Measurements from ENCODE around the gene FXYD7.
A peak's percentile ranks its signal among the peaks of the same experiment; 100 is the strongest.

The FXYD7 gene

DNA sequence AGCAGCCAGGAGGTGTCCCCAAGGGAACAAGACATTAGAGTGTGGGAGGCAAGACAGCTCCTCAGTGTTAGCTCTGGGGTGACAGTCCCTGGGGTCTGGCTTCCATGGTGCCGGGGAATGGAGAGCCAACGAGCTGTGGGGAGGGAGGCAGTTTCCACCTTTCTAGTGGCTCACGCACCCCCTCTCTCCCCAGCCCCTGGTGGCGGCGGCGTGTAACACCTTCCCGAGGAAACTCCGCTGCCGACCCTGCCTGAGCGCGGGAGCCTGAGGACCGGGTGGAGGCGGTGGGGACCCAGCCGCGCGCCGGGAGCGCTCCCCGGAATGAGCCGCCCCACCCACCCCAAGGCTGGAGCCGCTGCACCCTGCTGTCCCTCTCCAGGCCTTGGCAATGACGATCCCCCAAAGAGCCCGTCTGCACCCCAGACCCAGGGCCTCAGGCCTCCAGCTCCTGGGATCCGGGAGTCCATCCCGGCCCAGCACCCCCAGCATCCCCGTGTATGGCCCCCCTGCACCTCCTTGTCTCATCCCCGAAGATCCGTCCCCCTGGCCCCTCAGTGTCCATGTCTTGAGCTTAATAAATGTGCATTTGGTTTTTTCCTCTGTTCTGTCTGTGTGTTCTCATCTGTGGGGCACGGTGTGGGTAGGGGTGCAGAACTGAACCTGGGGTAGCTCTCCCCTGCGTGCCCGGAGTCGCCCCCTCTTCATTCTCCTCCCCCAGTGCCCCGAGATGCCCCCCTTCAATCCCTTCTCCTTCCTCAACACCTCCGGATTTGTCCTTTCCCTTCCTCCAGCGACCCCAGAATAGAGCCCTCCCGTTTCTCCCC, 10.9 kb downstream of the FXYD7 start:
- H3K36me3 ChIP-seq, result peaks cover 24 to 32% (median 28%) of the 10 kb centered on the region in 11 experiments
- TF ChIP-seq Cebpa-rat (IDR thresholded peaks at IDR 0.05), result no peak
- peaks cover 40 to 71% (median 65%) of the 10 kb centered on the region in 10 experiments for H3K4me1 ChIP-seq
- peak overlapping the region; percentile 92 to 99 (median 98) for H3K4me2 ChIP-seq
- peaks cover 23 to 40% (median 37%) of the 10 kb centered on the region in 11 experiments; a peak in 21 of 22 replicates for H4K20me1 ChIP-seq
- no peaks in the 10 kb centered on the region for H3K9me3 ChIP-seq (replicated peaks in 1 of 11)
- peak overlapping the region; percentile 7 to 96 (median 92); a peak in 20 of 22 replicates for H3K27ac ChIP-seq
- H3K9ac ChIP-seq, result peak overlapping the region; percentile 77 to 96 (median 92)
- H3K4me3 ChIP-seq, result peak overlapping the region; percentile 68 to 99 (median 94)
- no peaks in the 10 kb centered on the region for H3K27me3 ChIP-seq

DNA sequence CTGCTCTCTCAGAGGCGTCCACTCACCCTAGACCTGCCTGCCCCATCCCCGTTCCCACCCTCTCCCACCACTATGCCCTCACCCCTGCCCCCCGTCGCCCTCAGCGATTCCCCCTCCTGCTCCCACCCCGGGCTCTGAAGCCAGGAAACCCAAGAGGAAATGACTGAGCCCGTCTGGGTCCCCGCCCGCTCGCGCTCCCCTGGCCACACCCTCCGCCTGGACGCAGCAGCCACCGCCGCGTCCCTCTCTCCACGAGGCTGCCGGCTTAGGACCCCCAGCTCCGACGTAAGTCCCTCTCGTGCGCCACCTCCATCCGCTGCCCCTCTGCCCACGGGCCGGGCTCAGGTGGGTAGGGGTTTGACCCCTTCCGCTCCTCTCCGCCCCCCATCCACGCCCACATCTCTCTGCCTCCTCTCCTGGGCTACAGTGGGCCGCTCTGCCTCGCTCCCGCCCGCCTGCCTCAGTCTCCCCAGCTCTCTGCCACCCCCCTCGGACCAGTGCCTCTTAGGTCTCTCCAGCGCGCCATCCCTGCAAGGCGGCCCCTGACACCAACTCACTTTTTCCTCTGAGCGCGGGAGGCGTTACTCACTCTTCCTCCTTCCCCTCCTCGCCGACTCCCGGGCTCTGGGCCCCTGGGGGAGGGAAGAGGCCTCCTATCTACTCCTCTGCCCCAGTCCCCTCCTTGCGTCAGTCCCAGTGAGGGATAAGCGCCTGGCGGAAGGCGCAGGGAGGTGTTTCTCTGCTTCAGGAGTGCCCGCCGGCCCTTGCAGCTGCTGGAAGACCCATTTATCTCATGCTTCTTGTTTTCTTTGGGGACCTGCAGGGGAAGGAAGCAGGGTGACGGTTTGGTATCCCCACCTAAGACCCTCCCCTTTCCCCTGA, 11.7 kb downstream of the FXYD7 start, which contains the start of gene FXYD5:
TSS of gene FXYD5 (plus strand) at position 211 of the 882 bp plus-strand sequence. CDS start 816 bp downstream, outside the sequence.
- Histone ChIP-seq H3K9me3 (replicated peaks in 1 of 11) (no peaks in the 10 kb centered on the region), H4K20me1 (peaks cover 23 to 49% (median 46%) of the 10 kb centered on the region in 11 experiments; a peak in 21 of 22 replicates), H3K27ac (peak within 1 kb of the TSS; percentile 7 to 96 (median 92); a peak in 21 of 22 replicates), H3K4me3 (peak within 1 kb of the TSS; percentile 68 to 99 (median 94)), H3K36me3 (peaks cover 33 to 41% (median 36%) of the 10 kb centered on the region in 11 experiments), H3K4me2 (peak within 1 kb of the TSS; percentile 92 to 99 (median 98)), H3K9ac (peak within 1 kb of the TSS; percentile 77 to 96 (median 92)), H3K4me1 (peaks cover 40 to 79% (median 73%) of the 10 kb centered on the region in 10 experiments), H3K27me3 (no peaks in the 10 kb centered on the region)
- no peak for TF ChIP-seq Cebpa-rat (IDR thresholded peaks at IDR 0.05)

DNA sequence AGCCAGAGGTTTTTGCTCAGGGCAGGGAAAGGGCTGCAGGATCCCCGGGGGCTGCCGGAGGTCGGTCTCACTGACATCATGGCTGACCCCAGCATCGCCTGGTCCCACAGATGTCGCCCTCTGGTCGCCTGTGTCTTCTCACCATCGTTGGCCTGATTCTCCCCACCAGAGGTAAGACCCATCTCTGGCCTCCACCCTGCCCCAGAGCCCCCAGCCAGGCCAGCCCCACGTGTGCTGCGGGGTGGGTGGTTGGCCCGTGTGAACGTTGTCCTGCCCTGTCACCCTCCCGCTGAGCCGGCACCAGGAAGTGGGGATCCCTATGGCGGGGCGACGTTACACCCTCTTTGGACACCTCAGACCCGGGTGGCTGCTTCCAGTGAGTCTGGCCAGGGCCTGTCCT, 12.4 kb downstream of the FXYD7 start:
- H3K36me3 ChIP-seq, result peaks cover 36 to 47% (median 43%) of the 10 kb centered on the region in 11 experiments
- H3K4me3 ChIP-seq, result peak overlapping the region; percentile 68 to 99 (median 94)
- peak overlapping the region; percentile 77 to 96 (median 92) for H3K9ac ChIP-seq
- H4K20me1 ChIP-seq, result peaks cover 29 to 55% (median 48%) of the 10 kb centered on the region in 11 experiments; a peak in 21 of 22 replicates
- peaks cover 40 to 86% (median 78%) of the 10 kb centered on the region in 10 experiments for H3K4me1 ChIP-seq
- peak overlapping the region; percentile 92 to 99 (median 98) for H3K4me2 ChIP-seq
- H3K9me3 ChIP-seq (replicated peaks in 1 of 11), result peaks cover 0 to 3% (median 0%) of the 10 kb centered on the region in 11 experiments; a peak in 4 of 22 replicates
- H3K27ac ChIP-seq, result peak overlapping the region; percentile 7 to 96 (median 92); a peak in 21 of 22 replicates
- H3K27me3 ChIP-seq, result no peaks in the 10 kb centered on the region
- TF ChIP-seq Cebpa-rat (IDR thresholded peaks at IDR 0.05), result no peak

DNA sequence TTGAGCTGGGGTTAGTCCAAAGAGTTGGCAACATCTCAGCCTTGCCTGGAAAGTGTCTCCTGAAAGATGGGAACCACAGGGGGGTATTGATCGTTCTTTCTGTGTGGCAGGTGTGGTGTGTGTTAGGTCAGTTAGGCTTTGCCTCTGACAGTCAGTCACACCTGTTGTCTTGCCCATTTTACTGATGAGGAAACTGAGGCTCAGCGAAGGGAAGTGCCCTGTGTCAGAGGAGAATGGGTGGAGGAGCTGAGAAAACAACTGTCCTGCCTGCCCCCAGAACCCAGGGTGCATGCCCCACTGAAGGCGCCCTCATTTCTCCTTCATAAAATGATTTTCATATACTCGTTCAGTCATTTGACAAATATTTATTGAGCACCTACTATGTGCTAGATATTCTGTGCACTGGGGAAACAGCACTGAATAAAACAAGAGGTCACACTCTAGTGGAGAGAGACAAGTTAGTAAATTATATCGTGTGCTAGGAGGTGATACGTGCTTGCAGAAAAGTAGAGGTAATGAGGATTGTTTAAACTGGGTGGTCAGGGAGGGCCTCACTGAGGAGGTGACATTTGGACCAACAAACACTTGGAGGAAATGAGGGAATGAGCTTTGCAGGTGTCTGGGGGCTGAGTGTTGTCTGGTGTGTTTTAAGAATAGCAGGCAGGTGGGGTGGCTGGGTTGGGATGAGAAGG, 13.1 kb downstream of the FXYD7 start:
- peaks cover 39 to 54% (median 49%) of the 10 kb centered on the region in 11 experiments for H3K36me3 ChIP-seq
- peak overlapping the region; percentile 77 to 96 (median 92) for H3K9ac ChIP-seq

DNA sequence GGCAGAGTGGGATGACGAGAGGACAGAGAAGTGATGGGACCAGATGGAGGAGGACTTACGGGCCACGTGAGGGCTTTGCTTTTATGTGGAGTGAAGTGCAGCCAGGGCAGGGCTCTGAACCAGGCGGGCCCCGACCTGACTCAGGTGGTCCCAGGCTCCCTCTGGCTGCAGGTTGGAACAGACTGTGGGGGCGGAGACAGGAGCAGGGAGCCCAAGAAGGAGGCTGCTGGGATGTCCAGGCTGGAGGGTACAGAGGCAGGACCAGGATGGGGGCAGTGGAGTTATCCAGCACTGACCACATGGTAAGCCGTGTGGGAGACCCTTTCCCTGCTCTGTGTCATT, 13.6 kb downstream of the FXYD7 start:
- Histone ChIP-seq H3K4me3 (peak overlapping the region in 9 of 10 experiments; percentile 68 to 99 (median 95); a peak in 14 of 20 replicates), H4K20me1 (peaks cover 32 to 58% (median 49%) of the 10 kb centered on the region in 11 experiments; a peak in 21 of 22 replicates), H3K27me3 (no peaks in the 10 kb centered on the region), H3K4me2 (peak overlapping the region; percentile 92 to 99 (median 98)), H3K27ac (0 out of 22 replicates have a peak overlapping the region, but pooled peaks of 1 of the 11 experiments have one; percentile 11), H3K9ac (peak overlapping the region; percentile 6 to 96 (median 90); a peak in 12 of 22 replicates), H3K4me1 (peaks cover 40 to 90% (median 82%) of the 10 kb centered on the region in 10 experiments), H3K36me3 (peaks cover 44 to 59% (median 54%) of the 10 kb centered on the region in 11 experiments), H3K9me3 (replicated peaks in 1 of 11) (peaks cover 0 to 15% (median 8%) of the 10 kb centered on the region in 11 experiments; a peak in 18 of 22 replicates)
- TF ChIP-seq Cebpa-rat (IDR thresholded peaks at IDR 0.05), result no peak

More for the DNA sequence above, 13.1 kb downstream of the FXYD7 start:
- peaks cover 32 to 58% (median 48%) of the 10 kb centered on the region in 11 experiments; a peak in 21 of 22 replicates for H4K20me1 ChIP-seq
- peak overlapping the region; percentile 68 to 99 (median 94) for H3K4me3 ChIP-seq
- TF ChIP-seq Cebpa-rat (IDR thresholded peaks at IDR 0.05), result no peak
- H3K27ac ChIP-seq, result peak overlapping the region in 9 of 11 experiments; percentile 82 to 96 (median 92); a peak in 15 of 22 replicates
- H3K27me3 ChIP-seq, result no peaks in the 10 kb centered on the region
- peaks cover 0 to 9% (median 3%) of the 10 kb centered on the region in 11 experiments; a peak in 16 of 22 replicates for H3K9me3 ChIP-seq (replicated peaks in 1 of 11)
- peak overlapping the region; percentile 92 to 99 (median 98) for H3K4me2 ChIP-seq
- H3K4me1 ChIP-seq, result peaks cover 40 to 90% (median 83%) of the 10 kb centered on the region in 10 experiments

DNA sequence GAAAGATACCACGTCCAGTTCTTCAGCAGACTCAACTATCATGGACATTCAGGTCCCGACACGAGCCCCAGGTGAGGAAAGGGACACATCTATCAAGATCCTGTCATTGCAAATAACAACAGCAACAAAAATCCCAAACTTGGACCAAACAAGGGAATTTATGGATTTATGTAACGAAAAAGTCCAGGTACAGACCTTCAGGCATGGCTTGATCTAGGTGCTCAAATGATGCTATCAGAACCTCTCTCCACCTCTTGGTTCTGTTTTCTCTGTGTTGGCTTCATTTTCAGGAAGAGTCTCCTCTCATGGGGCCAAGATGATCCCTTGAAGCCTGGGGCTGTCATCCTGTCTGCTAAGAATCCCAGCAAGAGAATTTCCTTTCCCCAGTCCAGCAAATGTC, 14.4 kb downstream of the FXYD7 start:
- no peak for TF ChIP-seq Cebpa-rat (IDR thresholded peaks at IDR 0.05)
- peaks cover 7 to 22% (median 16%) of the 10 kb centered on the region in 11 experiments; a peak in 21 of 22 replicates for H3K9me3 ChIP-seq (replicated peaks in 1 of 11)
- no peak overlapping the region for H3K27ac ChIP-seq
- H3K4me2 ChIP-seq, result peak overlapping the region in 10 of 11 experiments; percentile 31 to 99 (median 97); a peak in 19 of 22 replicates
- peaks cover 36 to 86% (median 75%) of the 10 kb centered on the region in 10 experiments for H3K4me1 ChIP-seq
- no peaks in the 10 kb centered on the region for H3K27me3 ChIP-seq
- H3K4me3 ChIP-seq, result no peak overlapping the region
- peaks cover 32 to 58% (median 50%) of the 10 kb centered on the region in 11 experiments; a peak in 21 of 22 replicates for H4K20me1 ChIP-seq
- H3K9ac ChIP-seq, result peak overlapping the region in 2 of 11 experiments; percentile 2 to 94; a peak in 1 of 22 replicates
- peaks cover 52 to 67% (median 62%) of the 10 kb centered on the region in 11 experiments for H3K36me3 ChIP-seq

DNA sequence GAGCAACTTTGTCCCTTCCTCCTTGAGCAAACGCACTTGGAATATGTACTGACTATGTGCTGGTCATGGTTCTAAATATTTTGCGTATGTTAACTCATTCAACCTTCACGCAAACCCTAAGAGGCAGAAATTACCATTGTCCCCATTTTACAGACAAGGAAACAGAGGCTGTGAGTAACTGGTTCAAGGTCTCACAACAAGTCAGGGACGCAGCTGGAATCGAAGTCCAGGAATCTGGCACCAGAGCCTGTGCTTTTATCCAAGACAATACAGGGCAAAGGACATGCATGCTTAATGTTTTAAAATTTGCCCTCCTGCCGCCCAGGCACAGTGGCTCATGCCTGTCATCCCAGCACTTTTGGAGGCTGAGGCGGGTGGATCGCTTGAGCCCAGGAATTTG, 16.6 kb downstream of the FXYD7 start:
- peak overlapping the region in 1 of 10 experiments; percentile 25; a peak in 1 of 20 replicates for H3K4me3 ChIP-seq
- TF ChIP-seq Cebpa-rat (IDR thresholded peaks at IDR 0.05), result no peak
- peaks cover 29 to 44% (median 38%) of the 10 kb centered on the region in 11 experiments for H3K9me3 ChIP-seq (replicated peaks in 1 of 11)
- H4K20me1 ChIP-seq, result peaks cover 32 to 68% (median 50%) of the 10 kb centered on the region in 11 experiments; a peak in 21 of 22 replicates
- 0 out of 22 replicates have a peak overlapping the region, but pooled peaks of 2 of the 11 experiments have one; percentile 45 to 46 for H3K9ac ChIP-seq
- H3K27ac ChIP-seq, result no peak overlapping the region
- H3K27me3 ChIP-seq, result no peaks in the 10 kb centered on the region
- peaks cover 18 to 67% (median 56%) of the 10 kb centered on the region in 10 experiments for H3K4me1 ChIP-seq
- H3K36me3 ChIP-seq, result peaks cover 74 to 89% (median 84%) of the 10 kb centered on the region in 11 experiments
- peak overlapping the region in 8 of 11 experiments; percentile 45 to 99 (median 96); a peak in 14 of 22 replicates for H3K4me2 ChIP-seq

Data from BLaER1 treated with 17β-estradiol and CSF1 and Interleukin-3, amounts not matched to agents 10 nM and 100 nM (cell line).